Measurements from ENCODE around the gene TRIM29. TPM values are rescaled to one million over a fixed set of nuclear protein-coding genes. Genes with fewer than 3 reads are reported as not detected.
"Not testable (repeated sequence)": the region's sequence is repeated elsewhere in the genome, so short reads cannot be mapped to it uniquely, and the experiment has no call there.

Gene TRIM29
- polyA plus RNA-seq, 1 experiment = 1.5 TPM

DNA sequence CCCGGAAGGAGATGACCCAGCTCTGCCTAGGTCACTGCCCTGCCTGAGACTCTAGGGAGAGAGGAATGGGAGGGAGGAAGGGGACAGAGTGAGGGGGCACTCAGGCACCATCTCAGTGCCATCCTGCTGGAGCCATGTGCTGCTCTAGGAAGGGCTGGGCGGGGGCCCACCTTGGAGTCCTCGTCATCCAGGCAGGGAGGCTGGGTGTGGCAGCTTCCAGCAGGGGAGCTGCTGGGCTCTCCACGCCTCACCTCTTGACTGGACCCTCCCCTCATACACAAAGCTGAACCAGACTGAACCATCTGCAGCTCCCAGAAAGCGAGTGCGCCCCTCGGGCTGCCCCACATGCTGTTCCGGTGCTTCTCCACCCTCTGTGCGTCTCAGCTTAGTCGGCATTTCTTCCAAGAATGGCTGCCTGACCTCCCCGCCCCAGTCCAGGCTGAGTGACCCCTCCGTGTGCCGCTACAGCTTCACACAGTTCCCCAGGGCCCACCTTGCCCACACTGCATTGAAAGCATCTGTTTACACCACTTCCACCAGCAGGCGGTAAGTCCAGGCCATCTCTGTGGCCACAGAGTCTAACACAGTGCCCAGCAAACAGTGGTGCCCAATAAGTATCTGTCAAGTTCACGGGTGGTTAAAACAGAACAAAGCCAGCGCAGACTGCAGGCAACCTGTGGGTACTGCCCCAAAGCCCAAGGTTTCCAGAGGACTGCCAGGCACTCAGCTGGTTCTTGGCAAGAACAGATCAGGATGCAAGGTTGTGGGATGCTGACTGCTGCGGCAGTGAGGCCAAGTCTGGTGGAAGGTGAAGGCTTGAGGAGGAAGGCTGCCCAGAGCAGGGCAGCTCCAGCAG lies 9.4 kb upstream of the TRIM29 start:
- Histone ChIP-seq H3K36me3 (ENCODE audit: control insufficient read depth, insufficient read depth, low read length) (no peaks in the 10 kb centered on the region), H3K27me3 (ENCODE audit: control insufficient read depth, insufficient read depth, low read length) (peaks cover 14% of the 10 kb centered on the region; the same call in 1 of the 2 replicates), H3K4me3 (ENCODE audit: low read depth, low read length) (no peak overlapping the region)
- TF ChIP-seq, protein P1, sequence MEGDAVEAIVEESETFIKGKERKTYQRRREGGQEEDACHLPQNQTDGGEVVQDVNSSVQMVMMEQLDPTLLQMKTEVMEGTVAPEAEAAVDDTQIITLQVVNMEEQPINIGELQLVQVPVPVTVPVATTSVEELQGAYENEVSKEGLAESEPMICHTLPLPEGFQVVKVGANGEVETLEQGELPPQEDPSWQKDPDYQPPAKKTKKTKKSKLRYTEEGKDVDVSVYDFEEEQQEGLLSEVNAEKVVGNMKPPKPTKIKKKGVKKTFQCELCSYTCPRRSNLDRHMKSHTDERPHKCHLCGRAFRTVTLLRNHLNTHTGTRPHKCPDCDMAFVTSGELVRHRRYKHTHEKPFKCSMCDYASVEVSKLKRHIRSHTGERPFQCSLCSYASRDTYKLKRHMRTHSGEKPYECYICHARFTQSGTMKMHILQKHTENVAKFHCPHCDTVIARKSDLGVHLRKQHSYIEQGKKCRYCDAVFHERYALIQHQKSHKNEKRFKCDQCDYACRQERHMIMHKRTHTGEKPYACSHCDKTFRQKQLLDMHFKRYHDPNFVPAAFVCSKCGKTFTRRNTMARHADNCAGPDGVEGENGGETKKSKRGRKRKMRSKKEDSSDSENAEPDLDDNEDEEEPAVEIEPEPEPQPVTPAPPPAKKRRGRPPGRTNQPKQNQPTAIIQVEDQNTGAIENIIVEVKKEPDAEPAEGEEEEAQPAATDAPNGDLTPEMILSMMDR (IDR thresholded peaks at IDR 0.05; ENCODE audit: insufficient read depth, low read depth, low read length) = no peak
- POLR2A ChIA-PET = no interaction called here
- no peak for DNase-seq (ENCODE audit: low read depth)
- CTCF ChIA-PET = no interaction called here

DNA sequence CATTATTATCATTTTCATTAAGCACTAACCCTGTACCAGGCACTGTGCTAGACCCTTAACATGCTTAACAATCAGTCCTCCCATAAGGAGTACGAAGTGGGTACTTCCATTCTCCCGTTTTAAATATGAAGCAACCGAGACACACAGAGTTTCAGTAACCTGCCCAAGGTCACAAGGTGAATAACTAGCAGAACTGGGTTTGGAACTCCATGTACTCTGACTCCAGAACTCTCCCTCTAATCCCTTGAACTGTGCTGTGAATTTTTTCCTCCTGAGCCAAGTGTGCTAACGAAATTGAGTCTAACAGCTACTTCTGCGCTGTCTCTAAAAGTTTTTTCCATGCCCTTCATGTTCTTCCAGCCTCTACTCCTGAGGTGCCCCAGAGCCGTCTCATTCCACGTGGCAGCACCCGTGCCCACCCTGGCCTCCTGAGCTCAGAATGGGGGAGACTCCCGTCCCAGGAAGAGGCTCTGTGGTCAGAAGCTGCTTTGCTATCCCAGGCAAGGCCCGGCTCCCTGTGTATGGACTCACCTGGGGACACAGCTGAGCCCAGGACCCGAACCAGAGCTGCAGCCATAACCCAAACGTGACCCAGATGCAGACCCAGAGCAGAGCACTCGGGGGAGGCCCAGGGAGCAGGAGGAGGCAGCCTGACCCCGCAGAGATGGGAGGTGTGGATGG lies 8.6 kb upstream of the TRIM29 start:
- DNase-seq (ENCODE audit: low read depth) = no peak
- ChIA-PET CTCF (no interaction called here), POLR2A (no interaction called here)
- Histone ChIP-seq H3K27me3 (ENCODE audit: control insufficient read depth, insufficient read depth, low read length) (peaks cover 15% of the 10 kb centered on the region; the same call in 1 of the 2 replicates), H3K36me3 (ENCODE audit: control insufficient read depth, insufficient read depth, low read length) (no peaks in the 10 kb centered on the region), H3K4me3 (ENCODE audit: low read depth, low read length) (no peak overlapping the region)
- TF ChIP-seq, protein P1 (IDR thresholded peaks at IDR 0.05; ENCODE audit: insufficient read depth, low read depth, low read length) = no peak

DNA sequence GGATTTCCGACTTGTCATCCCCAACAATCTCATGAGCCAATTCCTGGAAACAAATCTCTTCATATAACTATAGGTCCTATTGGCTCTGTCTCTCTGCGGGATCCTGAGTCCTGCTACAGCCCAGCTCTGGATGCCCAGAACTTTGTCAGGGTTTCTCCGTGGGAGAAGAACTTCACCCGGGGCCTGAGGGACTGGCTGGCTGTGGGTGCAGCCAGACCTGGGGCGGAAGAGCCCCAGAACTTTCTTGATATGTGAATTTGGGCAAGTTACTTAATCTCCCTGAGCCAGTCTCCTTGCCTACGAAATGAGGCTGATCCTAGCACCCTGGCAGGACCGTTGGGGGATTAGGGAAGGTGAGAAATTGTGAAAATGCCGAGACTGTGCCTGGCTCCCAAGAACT lies 6.6 kb upstream of the TRIM29 start:
- peaks cover 19% of the 10 kb centered on the region; the same call in 1 of the 2 replicates for H3K27me3 ChIP-seq (ENCODE audit: control insufficient read depth, insufficient read depth, low read length)
- H3K36me3 ChIP-seq (ENCODE audit: control insufficient read depth, insufficient read depth, low read length) = no peaks in the 10 kb centered on the region
- CTCF ChIA-PET = no interaction called here

DNA sequence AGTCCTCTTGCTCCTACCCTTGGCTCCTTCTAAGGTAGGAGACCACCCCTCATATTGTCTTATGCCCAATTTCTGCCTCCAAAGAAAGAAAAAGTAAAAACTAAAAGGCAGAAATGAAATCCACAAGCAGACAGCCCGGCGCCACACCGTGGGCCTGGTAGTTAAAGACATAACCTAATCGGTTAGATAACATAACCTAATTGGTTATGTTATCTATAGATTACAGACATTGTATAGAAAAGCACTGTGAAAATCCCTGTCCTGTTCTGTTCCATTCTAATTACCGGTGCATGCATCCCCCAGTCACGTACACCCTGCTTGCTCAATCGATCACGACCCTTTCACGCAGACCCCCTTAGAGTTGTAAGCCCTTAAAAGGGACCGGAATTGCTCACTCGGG lies 5.6 kb upstream of the TRIM29 start:
- H3K36me3 ChIP-seq (ENCODE audit: control insufficient read depth, insufficient read depth, low read length); POLR2A ChIA-PET; DNase-seq (ENCODE audit: low read depth); CTCF ChIA-PET; H3K4me3 ChIP-seq (ENCODE audit: low read depth, low read length): not testable (repeated sequence)
- H3K27me3 ChIP-seq (ENCODE audit: control insufficient read depth, insufficient read depth, low read length) = peaks cover 21% of the 10 kb centered on the region

More for the DNA sequence above, 6.6 kb upstream of the TRIM29 start:
- no peak overlapping the region for H3K4me3 ChIP-seq (ENCODE audit: low read depth, low read length)
- TF ChIP-seq, protein P1 (IDR thresholded peaks at IDR 0.05; ENCODE audit: insufficient read depth, low read depth, low read length) = no peak
- DNase-seq (ENCODE audit: low read depth) = no peak
- POLR2A ChIA-PET = no interaction called here

DNA sequence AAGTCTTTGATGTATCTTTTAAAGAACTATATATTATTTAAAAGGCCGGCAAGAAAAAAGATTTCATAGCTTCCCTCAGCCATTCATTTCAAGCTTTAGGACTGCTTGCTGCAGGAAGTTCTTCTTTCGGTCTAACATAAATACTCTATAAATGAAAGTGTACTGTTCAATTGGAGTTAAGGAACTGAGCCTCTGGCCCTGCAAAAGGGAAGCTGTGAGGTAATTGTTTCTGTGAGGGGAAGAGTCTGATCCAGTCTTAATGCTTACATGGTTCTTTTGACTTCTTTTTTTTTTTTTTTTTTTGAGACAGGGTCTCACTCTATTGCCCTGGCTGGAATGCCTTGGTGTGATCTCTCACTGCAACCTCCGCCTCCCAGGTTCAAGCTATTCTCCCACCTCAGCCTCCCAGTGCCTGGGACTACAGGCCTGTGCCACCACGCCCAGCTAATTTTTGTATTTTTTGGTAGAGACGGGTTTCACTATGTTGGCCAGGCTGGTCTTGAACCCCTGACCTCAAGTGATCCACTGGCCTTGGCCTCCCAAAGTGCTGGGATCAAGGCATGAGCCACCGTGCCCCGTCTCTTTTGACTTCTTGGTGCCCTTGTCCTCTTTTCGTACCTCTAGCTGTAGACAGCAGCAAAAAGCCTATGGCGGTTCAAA lies 4.7 kb upstream of the TRIM29 start:
- ChIA-PET POLR2A (no interaction called here), CTCF (interaction anchor here (0.9 to 2.3 kb wide), 2 partner anchors 26 to 414 kb away, joined by 3 to 11 read pairs; partner anchors contain the start of gene NECTIN1)
- Histone ChIP-seq H3K27me3 (ENCODE audit: control insufficient read depth, insufficient read depth, low read length) (peaks cover 22% of the 10 kb centered on the region), H3K4me3 (ENCODE audit: low read depth, low read length) (no peak overlapping the region), H3K36me3 (ENCODE audit: control insufficient read depth, insufficient read depth, low read length) (no peaks in the 10 kb centered on the region)
- TF ChIP-seq, protein P1 (IDR thresholded peaks at IDR 0.05; ENCODE audit: insufficient read depth, low read depth, low read length) = no peak
- DNase-seq (ENCODE audit: low read depth) = no peak

Measured in BJ (cell line).